GM10248 (cell line): ENCODE data around the gene TRO.

Source experiments
- CTCF ChIA-PET: fragments of 300-600 bp; sonication (Branson Sonifier 250); formaldehyde crosslinking; extraction: SDS; loops from one replicate; lab custom pipeline; 2021; ENCODE audit warnings: antibody characterized with exemption; lab: Yijun Ruan, JAX
- POLR2A ChIA-PET: fragments of 350-650 bp; sonication (Branson Sonifier 250); formaldehyde crosslinking; extraction: SDS; loops from one replicate; lab custom pipeline; 2020; ENCODE audit warnings: antibody characterized with exemption; lab: Yijun Ruan, JAX
- DNase-seq: peaks from one replicate; pipeline ENCODE4 v3.0.0; 2012; ENCODE audit errors: extremely low spot score
- CTCF ChIP-seq: IDR thresholded peaks from 2 replicates; pipeline ENCODE4 v1.5.1; 2012; ENCODE audit warnings: mild to moderate bottlenecking, low read depth; ENCODE audit errors: extremely low read depth, missing control alignments, control extremely low read depth

TRO gene

DNA sequence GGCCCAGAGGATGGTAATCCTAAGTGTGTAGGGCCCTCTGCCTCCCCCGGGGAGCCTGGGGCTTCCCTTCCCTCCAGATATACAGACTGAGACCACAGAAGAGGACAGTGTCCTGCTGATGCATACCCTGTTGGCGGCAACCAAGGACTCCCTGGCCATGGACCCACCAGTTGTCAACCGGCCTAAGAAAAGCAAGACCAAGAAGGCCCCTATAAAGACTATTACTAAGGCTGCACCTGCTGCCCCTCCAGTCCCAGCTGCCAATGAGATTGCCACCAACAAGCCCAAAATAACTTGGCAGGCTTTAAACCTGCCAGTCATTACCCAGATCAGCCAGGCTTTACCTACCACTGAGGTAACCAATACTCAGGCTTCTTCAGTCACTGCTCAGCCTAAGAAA, 1.9 kb downstream of the TRO start:
- ChIA-PET CTCF (no interaction called here), POLR2A (interaction anchor here (1.2 kb wide), 1 partner anchor 77 kb away, joined by 6 read pairs; the partner anchor contains the start of gene APEX2)
- no peak for TF ChIP-seq CTCF

GRCh38 chrX:54923376-54923775, 2.8 kb downstream of the TRO start:
- DNase-seq, result no peak
- ChIA-PET CTCF (interaction anchor here (1.3 kb wide), 1 partner anchor 31 kb away, joined by 3 read pairs; no protein-coding TSS in a partner anchor), POLR2A (no interaction called here)
- no peak for TF ChIP-seq CTCF

More for the DNA sequence above, 1.9 kb downstream of the TRO start:
- no peak for DNase-seq

GRCh38 chrX:54926978-54927377, 6.4 kb downstream of the TRO start:
- no peak for DNase-seq
- POLR2A ChIA-PET, result no interaction called here
- TF ChIP-seq CTCF, result no peak
- CTCF ChIA-PET, result no interaction called here

GRCh38 chrX:54928876-54929275, 8.3 kb downstream of the TRO start:
- TF ChIP-seq CTCF, result no peak
- no peak for DNase-seq
- POLR2A ChIA-PET, result no interaction called here
- CTCF ChIA-PET, result interaction anchor here (1.2 kb wide), 1 partner anchor 37 kb away, joined by 3 read pairs; no protein-coding TSS in a partner anchor

GRCh38 chrX:54930291-54931049, 9.8 kb downstream of the TRO start:
- no peak for DNase-seq
- CTCF ChIA-PET, result interaction anchor here (1.4 kb wide), 1 partner anchor 70 kb away, joined by 3 read pairs; the partner anchor contains the start of gene APEX2
- no peak for TF ChIP-seq CTCF
- POLR2A ChIA-PET, result no interaction called here

GRCh38 chrX:54931107-54931506, 10.5 kb downstream of the TRO start:
- ChIA-PET POLR2A (no interaction called here), CTCF (interaction anchor here (1.4 kb wide), 1 partner anchor 69 kb away, joined by 3 read pairs; the partner anchor contains the start of gene APEX2)
- no peak for TF ChIP-seq CTCF
- no peak for DNase-seq
